A549 (cell line): ENCODE measurements around the gene FKBP15.

Source experiments
- CBX8 ChIP-seq: fragments of 200-600 bp; sonication (generic); IDR thresholded peaks from 2 replicates; pipeline ENCODE4 v1.6.1; 2016
- CEBPB ChIP-seq, 2 experiments: fragments of >200 bp in 1 of 2; sonication (Bioruptor Twin) in 1 of 2; formaldehyde crosslinking in 1 of 2; IDR thresholded peaks; 2 replicates each; pipeline ENCODE4 v1.6.1; 2012 to 2016
- POLR2A ChIP-seq: IDR thresholded peaks from 2 replicates; pipeline ENCODE4 v1.6.1; 2012; ENCODE audit warnings: mild to moderate bottlenecking, low read length
- TF ChIP-seq, protein P1 (sequence below): fragments of >200 bp; sonication (Bioruptor Twin); formaldehyde crosslinking; IDR thresholded peaks from 3 replicates; pipeline ENCODE4 v1.5.1; 2016
- TF ChIP-seq, protein P2 (sequence below): fragments of 450-650 bp; IDR thresholded peaks from 2 replicates; pipeline ENCODE4 v1.6.1; 2014; ENCODE audit warnings: antibody characterized with exemption

DNA sequence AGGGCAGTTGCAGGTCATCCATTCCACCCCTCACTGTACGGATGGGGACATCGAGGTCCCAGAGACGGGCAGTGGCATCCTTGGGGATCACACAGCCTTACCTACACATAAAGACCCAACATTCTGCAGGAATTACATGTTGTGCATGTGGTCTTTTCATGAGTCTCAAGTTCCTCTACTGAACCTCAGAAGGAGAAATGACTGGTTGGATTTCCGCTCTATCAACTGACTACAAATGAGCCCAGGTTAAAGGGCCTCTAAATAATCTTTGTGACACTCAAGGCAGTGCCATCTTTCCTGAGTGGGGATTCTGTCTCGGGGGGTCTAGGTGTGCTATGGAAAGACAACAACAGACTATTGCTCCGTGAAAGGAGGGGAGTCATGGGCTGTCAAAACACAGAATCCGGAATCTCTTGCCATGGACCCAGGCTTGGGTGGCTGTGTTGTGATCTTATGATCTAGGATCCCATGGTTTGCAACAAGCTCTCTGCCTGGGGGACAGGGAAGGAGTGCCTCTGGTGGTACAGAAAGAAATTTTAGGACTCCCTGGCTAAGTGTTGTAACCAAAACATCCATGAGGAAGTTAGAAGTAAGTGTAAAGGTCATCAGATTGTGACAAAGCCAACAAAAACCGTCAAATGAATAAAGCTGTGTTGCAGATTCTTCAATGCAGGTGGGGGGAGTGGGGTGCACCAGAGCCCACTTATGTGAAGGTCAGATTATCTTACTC lies 72.1 kb downstream of the FKBP15 start:
- TF ChIP-seq CBX8 (no peak), CEBPB (IDR thresholded peaks at IDR 0.05) (no peak), POLR2A (no peak)
- TF ChIP-seq, protein P1, sequence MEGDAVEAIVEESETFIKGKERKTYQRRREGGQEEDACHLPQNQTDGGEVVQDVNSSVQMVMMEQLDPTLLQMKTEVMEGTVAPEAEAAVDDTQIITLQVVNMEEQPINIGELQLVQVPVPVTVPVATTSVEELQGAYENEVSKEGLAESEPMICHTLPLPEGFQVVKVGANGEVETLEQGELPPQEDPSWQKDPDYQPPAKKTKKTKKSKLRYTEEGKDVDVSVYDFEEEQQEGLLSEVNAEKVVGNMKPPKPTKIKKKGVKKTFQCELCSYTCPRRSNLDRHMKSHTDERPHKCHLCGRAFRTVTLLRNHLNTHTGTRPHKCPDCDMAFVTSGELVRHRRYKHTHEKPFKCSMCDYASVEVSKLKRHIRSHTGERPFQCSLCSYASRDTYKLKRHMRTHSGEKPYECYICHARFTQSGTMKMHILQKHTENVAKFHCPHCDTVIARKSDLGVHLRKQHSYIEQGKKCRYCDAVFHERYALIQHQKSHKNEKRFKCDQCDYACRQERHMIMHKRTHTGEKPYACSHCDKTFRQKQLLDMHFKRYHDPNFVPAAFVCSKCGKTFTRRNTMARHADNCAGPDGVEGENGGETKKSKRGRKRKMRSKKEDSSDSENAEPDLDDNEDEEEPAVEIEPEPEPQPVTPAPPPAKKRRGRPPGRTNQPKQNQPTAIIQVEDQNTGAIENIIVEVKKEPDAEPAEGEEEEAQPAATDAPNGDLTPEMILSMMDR = no peak
- TF ChIP-seq, protein P2, sequence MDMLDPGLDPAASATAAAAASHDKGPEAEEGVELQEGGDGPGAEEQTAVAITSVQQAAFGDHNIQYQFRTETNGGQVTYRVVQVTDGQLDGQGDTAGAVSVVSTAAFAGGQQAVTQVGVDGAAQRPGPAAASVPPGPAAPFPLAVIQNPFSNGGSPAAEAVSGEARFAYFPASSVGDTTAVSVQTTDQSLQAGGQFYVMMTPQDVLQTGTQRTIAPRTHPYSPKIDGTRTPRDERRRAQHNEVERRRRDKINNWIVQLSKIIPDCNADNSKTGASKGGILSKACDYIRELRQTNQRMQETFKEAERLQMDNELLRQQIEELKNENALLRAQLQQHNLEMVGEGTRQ = no peak
